Endothelial cell of umbilical vein (primary cell): Measurements from ENCODE around the gene ZBP1. TPM values are rescaled to one million over a fixed set of nuclear protein-coding genes. Genes with fewer than 3 reads are reported as not detected.

Experiments
- BruUV-seq: library from RNA; stranded (reverse); fragments of 400-500 nt; replicated peaks from 2 replicates; lab custom pipeline; 2021; lab: Mats Ljungman, UMichigan
- CTCF ChIA-PET: fragments of 300-600, 350-600 bp; sonication (Branson Sonifier 250); formaldehyde crosslinking; loops from one replicate; lab custom pipeline; 2021; ENCODE audit warnings: antibody characterized with exemption, inconsistent platforms; lab: Charles Lee
- POLR2A ChIA-PET: fragments of 300-600, 350-600 bp; sonication (Branson Sonifier 250); formaldehyde crosslinking; loops from one replicate; lab custom pipeline; 2021; ENCODE audit warnings: antibody characterized with exemption, inconsistent platforms; lab: Charles Lee
- DNase-seq: peaks from one replicate; pipeline ENCODE4 v3.0.0-alpha.2; 2011; ENCODE audit warnings: low read depth, low spot score
- FAIRE-seq: peaks from 2 replicates; lab custom pipeline; 2011; peaks lifted over from hg19 to GRCh38; lab: Jason Lieb, UNC
- H2AFZ ChIP-seq: 2 replicates; pipeline ENCODE4 v1.6.0; 2012; ENCODE audit warnings: low read depth, low read length, control low read depth, inconsistent platforms
- H3K27ac ChIP-seq: 2 replicates; pipeline ENCODE4 v1.5.1; 2011; ENCODE audit warnings: low read depth, mild to moderate bottlenecking, control low read depth, low read length, moderate library complexity; ENCODE audit not compliant: insufficient read depth
- H3K27me3 ChIP-seq, 2 experiments: 2 replicates each; pipeline versions ENCODE4 v1.6.0 to v1.6.1; 2011; ENCODE audit warnings: low read length in 2 of 2, mixed read lengths in 1 of 2; ENCODE audit not compliant: control insufficient read depth in 2 of 2, insufficient read depth in 2 of 2
- H3K36me3 ChIP-seq, 2 experiments: 2 replicates in 1 of 2; 3 replicates in 1 of 2; pipeline ENCODE4 v1.5.1; 2011; ENCODE audit warnings: low read length in 2 of 2, mild to moderate bottlenecking in 1 of 2, moderate library complexity in 1 of 2; ENCODE audit not compliant: control insufficient read depth in 2 of 2, insufficient read depth in 2 of 2; ENCODE audit errors: extremely low read depth in 1 of 2
- H3K4me1 ChIP-seq: 3 replicates; pipeline ENCODE4 v1.5.1; 2011; ENCODE audit warnings: mild to moderate bottlenecking, low read length; ENCODE audit not compliant: control insufficient read depth, insufficient read depth; ENCODE audit errors: extremely low read depth
- H3K4me2 ChIP-seq: 2 replicates; pipeline ENCODE4 v1.6.1; 2011; ENCODE audit warnings: low read length, control low read depth, mixed read lengths; ENCODE audit not compliant: insufficient read depth
- H3K4me3 ChIP-seq, 3 experiments: fragments of 200-600 bp in 1 of 3; sonication (generic), shearing (Covaris generic) in 1 of 3; replicated peaks in 1 of 3; 2 replicates each; pipeline ENCODE4 v1.5.1; 2011 to 2016; ENCODE audit warnings: control low read depth in 3 of 3, low read length in 3 of 3, mild to moderate bottlenecking in 2 of 3, inconsistent platforms in 1 of 3, low read depth in 1 of 3, moderate library complexity in 1 of 3; ENCODE audit not compliant: insufficient read depth in 1 of 3
- H3K79me2 ChIP-seq: 2 replicates; pipeline ENCODE4 v1.6.0; 2012; ENCODE audit warnings: low read length, inconsistent platforms; ENCODE audit not compliant: control insufficient read depth, insufficient read depth
- H3K9ac ChIP-seq: replicated peaks from 2 replicates; pipeline ENCODE3; 2011; ENCODE audit warnings: low read length, control low read depth; ENCODE audit not compliant: insufficient read depth; ENCODE audit errors: extremely low read depth
- H3K9me1 ChIP-seq: replicated peaks from 3 replicates; pipeline ENCODE4 v1.6.0; 2011; ENCODE audit warnings: mild to moderate bottlenecking, low read length; ENCODE audit not compliant: control insufficient read depth, insufficient read depth; ENCODE audit errors: extremely low read depth
- H3K9me3 ChIP-seq: replicated peaks from 2 replicates; pipeline ENCODE4 v1.5.1; 2012; ENCODE audit warnings: low read length, inconsistent platforms; ENCODE audit not compliant: control insufficient read depth, insufficient read depth
- H4K20me1 ChIP-seq: replicated peaks from 2 replicates; pipeline ENCODE3; 2011; ENCODE audit warnings: mild to moderate bottlenecking, low read length; ENCODE audit not compliant: control insufficient read depth, insufficient read depth; ENCODE audit errors: extremely low read depth
- CTCF ChIP-seq, 2 donors: IDR thresholded peaks; 1 replicate in 1 of 2; 2 replicates in 1 of 2; pipeline ENCODE4 v1.5.1; 2011; ENCODE audit warnings: low read length in 2 of 2, mild to moderate bottlenecking in 2 of 2, moderate library complexity in 2 of 2, control low read depth in 1 of 2, inconsistent platforms in 1 of 2, low read depth in 1 of 2; ENCODE audit not compliant: insufficient read depth in 1 of 2; ENCODE audit errors: extremely low read depth in 1 of 2
- EZH2 ChIP-seq: IDR thresholded peaks from 2 replicates; pipeline ENCODE4 v1.6.1; 2012; ENCODE audit warnings: borderline replicate concordance, low read depth, mild to moderate bottlenecking, moderate library complexity, low read length, inconsistent platforms; ENCODE audit not compliant: severe bottlenecking
- FOS ChIP-seq: IDR thresholded peaks from 2 replicates; pipeline ENCODE4 v1.6.1; 2011; ENCODE audit warnings: mild to moderate bottlenecking, low read length, moderate library complexity, borderline replicate concordance; ENCODE audit not compliant: insufficient read depth
- GATA2 ChIP-seq: IDR thresholded peaks from 2 replicates; pipeline ENCODE4 v1.7.0; 2011; ENCODE audit warnings: low read depth, mild to moderate bottlenecking, moderate library complexity, mixed read lengths, low read length; ENCODE audit not compliant: insufficient read length, insufficient read depth
- JUN ChIP-seq: IDR thresholded peaks from 2 replicates; pipeline ENCODE4 v1.6.1; 2011; ENCODE audit warnings: borderline replicate concordance, low read depth; ENCODE audit not compliant: insufficient read length, insufficient read depth
- MAX ChIP-seq: IDR thresholded peaks from 2 replicates; pipeline ENCODE4 v1.6.1; 2011; ENCODE audit not compliant: insufficient read depth, insufficient read length
- MYC ChIP-seq: IDR thresholded peaks from one replicate; pipeline ENCODE4 v1.6.1; 2011; ENCODE audit warnings: mild to moderate bottlenecking, low read depth, low read length
- POLR2A ChIP-seq: IDR thresholded peaks from 2 replicates; pipeline ENCODE4 v1.6.1; 2012; ENCODE audit warnings: low read depth, mild to moderate bottlenecking, control low read depth, low read length
- POLR2AphosphoS5 ChIP-seq: IDR thresholded peaks from 2 replicates; pipeline ENCODE4 v1.6.1; 2012; ENCODE audit warnings: low read depth, mild to moderate bottlenecking, control low read depth, low read length, moderate library complexity; ENCODE audit not compliant: insufficient read depth
- dilution Hi-C: fragments of 300-500 bp; cut with MboI; formaldehyde crosslinking; loops from one replicate; pipeline ENCODE4 v1.15.0; 2019; ENCODE audit warnings: low sequenced_read_pairs; ENCODE audit not compliant: extremely low pct_ligation_motif_present
- intact Hi-C: fragments of 100-400 bp; cut with micrococcal nuclease; formaldehyde crosslinking; loops from one replicate; pipeline ENCODE4 v1.10.0; 2022
- polyA plus RNA-seq, 4 experiments: library from polyadenylated mRNA; depleted of rRNA in 3 of 4; stranded (reverse) in 3 of 4; unstranded in 1 of 4; fragments of >200 nt; gene quantifications; 2 replicates each; pipeline versions ENCODE4 v1.2.1 to v1.2.3, GENCODE V29; 2011 to 2012; ENCODE audit warnings: missing spikeins in 1 of 4
- total RNA-seq: library from RNA; stranded (reverse); gene quantifications from 2 replicates; pipeline ENCODE4 v1.2.3, GENCODE V29; 2021

The ZBP1 gene
- total and polyA plus RNA-seq, 2 donors (not counting 3 experiments of a cell fraction or from before 2014, with no cell fraction given), result not detected

- FAIRE-seq (no peak), DNase-seq (no peak)
- Histone ChIP-seq H3K9me3 (no peaks in the 10 kb centered on the region), H3K36me3 (no peaks in the 10 kb centered on the region), H3K79me2 (no peaks in the 10 kb centered on the region), H3K9me1 (no peaks in the 10 kb centered on the region), H3K4me1 (no peaks in the 10 kb centered on the region), H2AFZ (no peak overlapping the region), H3K4me2 (no peak overlapping the region), H3K27ac (no peak overlapping the region), H4K20me1 (no peaks in the 10 kb centered on the region), H3K9ac (no peak overlapping the region), H3K27me3 (no peaks in the 10 kb centered on the region), H3K4me3 (no peak overlapping the region)
- intact Hi-C loops, result no loop called here
- dilution Hi-C loops, result no loop called here
- ChIA-PET POLR2A (no interaction called here), CTCF (interaction anchor here (1.5 to 1.8 kb wide), 2 partner anchors 24 to 31 kb away, joined by 3 to 5 read pairs; no protein-coding TSS in a partner anchor)
- TF ChIP-seq EZH2, result no peak
- TF ChIP-seq MAX, result no peak
- no peak for TF ChIP-seq CTCF (IDR thresholded peaks at IDR 0.05; ENCODE audit: extremely low read depth in 1 of 2, insufficient read depth in 1 of 2, low read depth in 1 of 2, low read length in 2 of 2)
- no peak for TF ChIP-seq POLR2AphosphoS5
- no peak for TF ChIP-seq MYC
- no peak for TF ChIP-seq JUN
- TF ChIP-seq GATA2, result no peak
- TF ChIP-seq POLR2A, result no peak
- no peak for TF ChIP-seq FOS
- BruUV-seq, result no TSS peak
Observed at GRCh38 chr20:57570145-57570850, 49.9 kb downstream of the ZBP1 start.
